GM19025 (cell line): ENCODE results near the gene RABGAP1L.
"Not testable (repeated sequence)": the region's sequence is repeated elsewhere in the genome, so short reads cannot be mapped to it uniquely, and the experiment has no call there.

Experiments used
- ATAC-seq: cut with Tn5 transposase; IDR thresholded peaks from one replicate; pipeline ENCODE4 v1.9.1; 2021; ENCODE audit warnings: mild to moderate bottlenecking, low read depth, moderate library complexity; ENCODE audit not compliant: unreplicated experiment

Gene RABGAP1L

DNA sequence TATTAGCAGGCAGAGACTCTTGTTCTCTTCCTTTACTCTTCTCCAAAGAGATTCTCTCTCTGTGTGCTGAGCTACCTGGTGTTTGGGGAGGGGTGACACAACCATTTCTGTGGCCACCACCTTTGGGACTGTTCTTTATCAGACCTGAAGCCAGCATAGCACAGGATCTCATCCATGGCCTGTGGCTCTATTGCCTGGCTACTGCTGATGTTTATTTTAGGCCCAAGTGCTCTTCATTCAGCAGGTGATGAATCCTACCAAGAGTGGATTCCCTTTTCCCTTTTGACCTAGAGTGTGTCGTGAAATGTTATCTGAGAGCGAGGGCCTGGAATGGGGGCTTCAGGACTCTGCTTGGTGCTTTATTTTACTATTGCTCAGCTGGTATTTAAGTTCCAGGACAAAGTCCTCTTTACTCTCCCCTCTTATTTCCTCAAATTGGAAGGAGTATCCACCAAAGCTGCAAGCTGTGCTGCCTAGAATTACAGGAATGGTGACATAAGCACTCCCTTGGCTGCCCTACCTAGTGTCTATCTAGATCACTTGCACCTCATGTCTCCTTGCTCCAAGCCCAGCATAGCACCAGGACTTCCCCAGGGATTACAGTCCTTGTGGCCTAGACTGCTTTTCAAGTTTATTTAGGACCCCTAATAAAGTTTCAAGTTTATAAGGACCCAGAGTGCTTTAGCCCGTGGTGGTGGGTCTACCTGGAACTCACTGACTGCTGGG is 193.7 kb downstream of the RABGAP1L start:
- no peak for ATAC-seq

DNA sequence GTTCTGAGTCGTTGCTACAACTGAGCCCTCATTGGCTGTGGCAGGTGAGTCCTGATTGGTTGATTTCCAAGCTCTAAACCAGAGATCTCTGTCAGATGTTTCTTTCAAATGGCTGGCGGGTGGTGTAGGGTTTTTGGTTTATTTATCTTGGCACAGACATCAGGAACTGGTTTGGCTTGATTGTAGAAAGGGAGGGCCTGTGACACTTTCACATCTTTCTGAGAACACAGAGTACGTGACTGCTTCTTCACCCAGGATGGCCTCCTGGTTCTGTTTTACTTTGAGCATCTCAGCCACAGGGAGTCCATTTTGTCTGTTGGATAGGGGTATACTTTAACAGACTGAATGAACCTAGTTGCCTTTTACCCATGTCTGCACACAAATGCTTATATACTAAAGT is 199.0 kb downstream of the RABGAP1L start:
- no peak for ATAC-seq

DNA sequence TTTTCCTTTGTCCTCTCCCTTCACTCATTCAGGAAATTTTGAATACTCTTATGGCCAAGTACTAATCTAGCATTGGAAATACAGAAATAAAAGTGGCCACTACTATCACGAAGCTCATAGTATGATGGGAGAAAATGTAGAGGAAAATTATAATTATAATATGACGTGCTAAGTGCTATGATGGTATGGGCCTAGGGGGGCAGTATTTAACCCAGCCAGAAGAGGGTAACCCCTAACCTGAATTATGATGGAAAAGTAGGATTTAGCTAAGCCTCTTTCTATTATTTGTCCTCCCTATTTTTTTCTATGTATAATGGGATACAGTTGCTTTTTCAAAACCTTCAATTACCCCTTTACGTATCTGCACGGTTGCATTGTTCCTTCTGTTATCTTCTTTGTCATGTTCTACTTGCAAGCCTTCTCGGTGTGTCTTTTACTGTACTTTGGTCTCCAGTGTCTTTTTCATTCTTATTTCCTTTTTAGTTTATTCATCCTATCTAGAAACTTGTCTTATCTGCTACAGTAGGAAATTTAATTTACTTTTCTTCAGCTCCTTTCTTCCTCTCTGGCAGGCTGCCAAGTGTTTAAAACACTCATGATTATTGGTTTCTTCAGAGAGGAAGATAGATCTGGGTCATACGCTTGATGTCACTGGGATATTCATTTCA is 199.6 kb downstream of the RABGAP1L start:
- no peak for ATAC-seq

DNA sequence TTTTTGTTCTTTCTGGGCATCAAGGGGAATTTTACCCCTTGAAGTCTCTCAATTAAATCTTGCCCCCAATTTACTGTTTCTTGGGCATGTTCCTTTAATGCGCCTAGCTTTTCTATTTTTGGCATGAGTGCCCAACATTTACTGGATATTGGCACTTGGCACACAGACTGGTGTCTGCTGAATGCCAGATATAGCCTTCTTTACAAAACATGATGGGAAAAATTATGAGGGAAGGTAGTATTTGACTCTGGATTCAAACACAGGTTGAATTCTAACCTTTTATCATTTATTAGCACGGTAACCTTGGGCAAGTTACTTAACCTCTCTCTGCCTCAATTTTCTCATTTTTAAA is 200.1 kb downstream of the RABGAP1L start:
- ATAC-seq, result no peak

DNA sequence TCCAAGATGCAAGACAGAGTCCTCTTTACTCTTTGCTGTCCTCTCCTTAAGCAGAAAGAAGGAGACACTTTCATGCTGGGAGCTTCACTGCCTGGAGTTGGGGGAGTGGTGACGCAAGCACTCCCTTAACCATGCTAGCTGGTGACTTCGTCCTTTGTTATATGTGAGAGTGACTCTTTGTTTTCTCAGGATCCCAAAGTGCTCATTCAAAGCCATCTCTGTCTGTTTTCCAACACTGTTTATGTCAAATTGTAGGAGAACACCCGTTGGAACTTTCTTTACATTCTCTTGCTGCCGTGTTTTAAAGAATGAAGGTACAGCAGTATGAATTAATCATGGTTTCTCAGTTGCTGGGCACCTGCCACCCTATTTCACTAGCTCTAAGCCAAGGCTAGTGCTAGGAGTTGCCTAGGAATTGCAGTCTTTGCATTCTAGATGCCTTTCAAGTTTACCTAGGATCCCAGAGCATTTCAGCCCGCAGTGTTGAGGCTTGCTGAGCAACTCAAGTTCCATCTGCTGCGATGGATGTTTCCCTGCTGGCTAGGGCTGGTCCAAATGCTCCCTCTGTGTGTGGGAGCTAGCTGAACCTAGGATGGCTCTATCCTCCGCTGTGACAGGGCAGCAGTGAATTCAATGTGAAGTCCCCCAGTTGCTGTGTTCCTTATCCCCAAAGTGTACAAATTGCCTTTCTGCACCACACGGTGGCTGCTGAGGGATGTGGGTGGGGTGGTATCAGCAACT is 205.8 kb downstream of the RABGAP1L start:
- ATAC-seq, result no peak

DNA sequence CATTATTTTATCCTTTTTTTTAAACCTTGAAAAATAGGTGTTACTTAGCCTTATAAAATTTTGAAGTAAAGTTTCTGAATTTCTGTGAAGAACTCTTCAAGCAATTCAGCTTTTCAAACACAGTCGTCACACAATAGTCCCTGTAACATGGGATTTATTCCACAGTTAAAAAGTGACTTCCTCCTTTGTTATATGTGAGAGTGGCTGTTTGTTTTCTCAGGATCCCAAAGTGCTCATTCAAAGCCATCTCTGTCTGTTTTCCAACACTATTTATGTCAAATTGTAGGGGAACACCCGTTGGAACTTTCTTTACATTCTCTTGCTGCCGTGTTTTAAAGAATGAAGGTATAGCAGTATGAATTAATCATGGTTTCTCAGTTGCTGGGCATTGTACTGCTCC is 207.6 kb downstream of the RABGAP1L start:
- no peak for ATAC-seq

DNA sequence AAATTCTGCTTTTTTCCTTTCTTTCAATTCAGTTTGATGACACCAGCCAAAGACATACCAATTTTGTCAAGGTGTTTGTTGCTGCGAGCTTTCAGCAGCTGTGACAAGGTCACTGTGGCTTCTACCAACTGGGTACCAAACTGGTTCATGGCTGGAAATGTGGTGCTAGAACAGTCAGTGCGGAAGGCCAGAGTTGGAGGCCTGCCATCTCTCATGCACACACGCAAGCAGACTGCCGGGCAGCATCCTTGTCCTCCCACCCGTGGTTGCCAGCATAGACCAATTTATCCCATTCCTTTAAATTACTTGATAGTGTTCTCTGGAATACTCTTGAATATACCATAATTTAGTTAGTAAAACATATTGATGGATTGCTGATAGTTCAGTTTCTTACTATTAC is 208.6 kb downstream of the RABGAP1L start:
- no peak for ATAC-seq

DNA sequence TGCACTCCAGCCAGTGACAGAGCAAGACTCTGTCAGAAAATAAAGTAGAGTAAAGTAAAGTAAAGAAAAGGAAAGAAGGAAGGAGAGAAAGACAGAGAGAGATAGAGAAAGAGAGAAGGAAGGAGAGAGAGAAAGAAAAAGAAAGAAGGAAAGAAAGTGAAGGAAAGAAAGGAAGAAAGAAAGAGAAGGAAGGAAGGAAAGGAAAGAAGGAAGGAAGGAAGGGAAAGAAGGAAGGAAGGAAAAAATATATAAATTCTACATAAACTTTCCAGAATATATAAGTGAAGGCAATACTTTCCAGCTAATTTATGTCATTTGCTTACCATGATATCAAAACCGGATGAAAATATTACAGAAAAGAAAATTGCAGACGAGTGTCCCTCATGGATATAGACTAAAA is 216.7 kb downstream of the RABGAP1L start:
- ATAC-seq, result no peak

DNA sequence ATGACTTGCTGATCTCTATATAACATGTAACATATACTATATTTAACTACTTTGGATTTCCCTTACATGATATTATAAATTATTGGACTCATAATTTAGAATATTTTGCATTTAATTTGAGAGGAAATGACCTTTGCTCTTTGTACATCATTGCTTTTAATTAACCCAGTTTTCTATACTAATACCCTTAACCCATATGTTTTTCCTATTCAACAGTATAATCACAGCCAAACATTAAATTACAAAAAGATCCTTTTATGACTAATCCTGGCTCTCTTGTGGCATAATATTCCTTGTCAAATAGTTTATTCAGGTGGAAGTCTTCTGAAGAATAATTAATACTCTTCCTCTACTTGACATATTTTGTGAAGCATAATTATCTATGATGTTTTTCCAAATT is 232.4 kb downstream of the RABGAP1L start:
- no peak for ATAC-seq

DNA sequence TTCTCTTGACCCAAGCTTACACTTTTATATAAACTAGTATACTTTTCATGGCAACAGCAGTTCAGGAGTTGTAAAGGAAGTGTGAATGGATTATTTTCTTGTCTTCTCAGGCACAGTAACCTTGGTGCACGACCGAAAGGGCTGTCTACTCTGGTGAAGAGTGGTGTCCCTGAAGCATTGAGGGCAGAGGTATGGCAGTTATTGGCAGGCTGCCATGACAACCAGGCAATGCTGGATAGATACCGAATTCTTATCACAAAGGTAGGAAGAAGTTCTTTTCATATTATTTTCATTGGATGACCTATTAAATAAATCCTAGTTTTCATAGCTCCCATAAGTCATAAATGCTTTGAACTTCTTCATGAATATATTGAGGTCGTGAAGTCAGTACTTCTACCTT is 234.6 kb downstream of the RABGAP1L start:
- no peak for ATAC-seq

DNA sequence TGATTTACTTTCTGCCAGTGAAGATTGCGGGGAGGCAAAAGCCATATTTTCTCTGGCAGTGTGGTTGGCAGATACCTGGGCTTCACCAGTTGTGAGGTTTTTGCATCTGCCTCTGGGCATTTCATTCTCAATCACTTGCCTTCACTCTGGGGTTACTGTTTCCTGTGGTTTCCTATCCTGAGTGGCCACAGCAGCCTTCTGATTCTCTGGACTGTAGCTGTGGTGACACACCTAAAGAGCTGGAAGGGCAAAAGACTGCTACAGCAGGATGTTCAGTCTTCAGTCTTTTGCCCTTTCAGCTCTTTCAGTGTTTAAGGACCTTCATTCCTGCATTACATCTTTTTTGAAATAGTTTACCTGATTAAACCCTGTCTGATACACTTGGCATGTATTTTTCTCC is 237.9 kb downstream of the RABGAP1L start:
- no peak for ATAC-seq

DNA sequence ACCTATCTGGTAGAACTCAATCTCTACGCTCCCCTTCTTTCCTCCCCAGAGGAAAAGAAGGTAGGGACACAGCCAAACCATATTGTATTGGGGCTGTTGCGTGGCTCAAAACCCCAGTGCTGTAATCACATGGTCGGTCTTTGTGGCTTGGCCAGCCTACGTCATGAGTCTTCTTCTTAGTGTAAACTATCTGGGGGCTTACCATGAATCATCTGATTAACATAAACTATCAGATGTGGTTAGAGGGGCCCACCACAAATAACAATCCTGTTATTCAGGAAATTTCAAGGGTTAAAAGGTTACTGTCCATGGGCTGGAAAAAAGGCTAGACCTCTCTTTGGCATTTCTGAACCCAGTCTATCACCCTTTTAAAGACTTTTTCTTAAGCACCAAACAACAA is 238.9 kb downstream of the RABGAP1L start:
- ATAC-seq, result peak; percentile 63

DNA sequence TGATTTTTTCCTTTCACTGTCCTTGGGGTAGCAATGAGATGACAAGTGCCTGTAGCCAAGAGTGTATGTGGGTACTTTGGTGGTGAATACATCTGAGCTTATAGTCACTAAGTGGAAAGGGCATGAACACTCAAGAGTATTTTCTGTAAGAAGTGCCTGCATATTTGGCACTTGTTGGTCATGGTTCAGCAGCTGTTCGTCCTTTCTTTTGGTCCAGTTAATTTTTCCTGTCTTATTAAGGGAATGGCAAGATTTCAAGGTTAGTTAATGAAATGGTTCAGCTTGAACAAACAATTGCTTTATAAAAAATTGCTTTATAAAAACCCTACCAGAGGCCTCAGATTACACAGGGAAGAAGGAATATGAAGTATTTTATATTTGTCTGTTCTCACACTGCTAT is 239.9 kb downstream of the RABGAP1L start:
- ATAC-seq, result no peak

DNA sequence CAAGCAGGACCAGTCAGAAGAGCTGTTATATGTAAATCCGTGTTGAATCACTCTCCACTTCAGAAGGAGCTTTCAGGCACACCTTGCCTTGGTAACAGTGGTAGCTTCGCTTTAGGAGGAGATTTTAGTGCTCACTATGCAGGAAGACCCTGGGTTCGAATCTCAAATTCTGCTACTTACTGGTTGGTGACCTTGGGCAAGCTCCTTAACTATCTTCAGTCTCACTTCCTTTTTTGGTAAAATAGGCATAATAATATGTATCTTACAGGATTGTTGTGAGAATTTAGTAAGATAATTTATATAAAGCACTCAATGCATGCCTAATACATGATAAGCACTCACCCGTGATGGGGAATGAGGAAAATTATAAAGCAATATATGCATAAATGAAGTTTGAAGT is 241.8 kb downstream of the RABGAP1L start:
- ATAC-seq, result no peak

DNA sequence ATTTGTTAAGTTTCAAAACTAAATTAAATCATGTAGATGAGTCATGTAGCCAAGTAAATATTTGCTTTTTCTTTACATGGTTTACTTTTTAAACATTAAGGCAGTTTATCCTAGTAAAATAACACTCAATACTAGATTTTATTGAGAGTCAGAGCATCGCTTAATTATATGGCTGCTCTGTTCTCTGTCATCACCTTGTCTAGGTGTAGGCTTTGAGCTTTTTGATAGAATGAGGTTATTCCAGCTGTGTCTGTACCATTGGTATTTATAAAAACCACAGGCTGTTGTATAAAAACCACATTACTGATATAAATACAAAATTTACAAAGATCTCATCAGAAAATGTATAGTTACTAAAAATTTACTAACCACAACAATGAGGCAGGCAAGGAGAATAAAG is 245.9 kb downstream of the RABGAP1L start:
- no peak for ATAC-seq

DNA sequence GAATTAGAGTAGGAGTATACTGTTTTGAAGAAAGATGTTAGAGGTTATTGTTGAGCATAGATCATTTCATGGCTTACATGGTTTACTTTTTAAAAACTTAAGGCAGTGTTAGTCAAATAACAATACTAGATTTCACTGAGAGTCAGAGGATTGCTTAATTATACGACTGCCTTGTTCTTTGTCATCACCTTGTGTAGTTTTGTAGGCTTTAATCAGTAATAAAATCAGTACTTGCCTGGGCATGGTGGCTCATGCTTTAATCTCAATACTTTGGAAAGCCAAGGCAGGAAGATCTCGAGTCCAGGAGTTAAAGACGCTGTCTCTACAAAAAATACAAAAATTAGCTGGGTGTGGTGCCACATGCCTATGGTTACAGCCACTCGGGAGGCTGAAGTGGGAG is 247.1 kb downstream of the RABGAP1L start:
- ATAC-seq, result no peak

DNA sequence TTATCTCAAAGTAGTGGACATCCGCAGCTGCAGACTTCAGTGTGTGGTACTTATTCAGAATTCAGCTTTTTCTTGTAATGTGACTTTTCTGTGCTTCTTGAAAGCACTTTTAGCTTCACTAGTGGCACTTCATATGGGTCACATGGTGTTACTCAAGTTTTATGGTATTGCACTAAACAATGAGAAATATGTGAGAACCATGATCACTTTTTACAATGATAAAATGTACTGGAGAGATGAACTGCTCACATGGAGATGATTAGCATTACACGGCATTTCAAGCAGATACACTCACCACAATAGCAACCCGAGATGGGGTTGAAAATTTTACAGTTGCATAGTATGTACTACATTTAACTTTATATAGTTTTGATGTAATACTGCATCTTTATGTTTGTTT is 248.3 kb downstream of the RABGAP1L start:
- ATAC-seq, result no peak

DNA sequence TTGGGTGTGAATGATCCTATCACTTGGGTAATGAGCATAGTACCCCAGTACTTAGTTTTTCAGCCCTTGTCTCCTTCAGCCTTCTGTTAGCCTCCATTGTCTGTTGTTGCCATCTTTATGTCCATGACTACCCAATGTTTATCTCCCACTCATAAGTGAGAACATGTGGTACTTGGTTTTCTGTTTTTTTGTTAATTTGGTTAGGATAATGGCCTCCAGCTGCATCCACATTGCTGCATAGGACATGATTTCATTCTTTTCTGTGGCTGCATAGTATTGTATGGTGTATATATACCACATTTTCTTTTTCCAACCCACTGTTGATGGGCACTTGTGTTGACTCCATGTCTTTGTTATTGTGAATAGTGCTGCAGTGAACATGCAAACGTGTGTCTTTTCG is 248.8 kb downstream of the RABGAP1L start:
- no peak for ATAC-seq

DNA sequence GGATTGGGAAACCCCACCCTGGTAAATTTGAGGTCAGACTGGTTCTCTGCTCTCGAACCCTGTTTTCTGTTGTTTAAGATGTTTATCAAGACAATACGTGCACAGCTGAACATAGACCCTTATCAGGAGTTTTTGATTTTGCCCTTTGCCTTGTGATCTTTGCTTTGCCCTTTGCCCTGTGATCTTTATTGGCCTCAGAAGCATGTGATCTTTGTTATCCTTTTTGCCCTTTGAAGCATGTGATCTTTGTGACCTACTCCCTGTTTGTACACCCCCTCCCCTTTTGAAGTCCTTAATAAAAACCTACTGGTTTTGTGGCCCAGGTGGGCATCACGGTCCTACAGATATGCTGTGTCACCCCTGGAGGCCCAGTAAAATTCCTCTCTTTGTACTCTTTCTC is 250.5 kb downstream of the RABGAP1L start:
- not testable (repeated sequence) for ATAC-seq

DNA sequence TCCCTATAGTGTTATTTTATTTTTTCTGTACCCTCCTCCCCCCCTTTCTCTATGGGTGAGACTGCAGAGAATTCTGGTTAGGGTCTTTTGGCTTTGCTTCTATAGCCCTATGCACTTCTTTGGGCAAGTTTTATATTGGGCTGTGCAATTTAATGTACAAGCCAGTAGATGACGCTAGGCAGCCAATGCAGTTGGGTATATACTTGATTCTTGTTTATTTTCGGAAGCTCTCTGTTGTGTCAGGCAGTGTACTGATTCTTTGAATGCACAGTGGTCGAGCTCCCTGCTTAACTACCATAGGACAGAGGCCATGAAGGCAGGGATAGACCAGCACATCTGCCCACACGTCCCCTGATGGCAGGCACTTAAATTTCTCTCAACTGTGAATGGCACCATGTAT is 254.3 kb downstream of the RABGAP1L start:
- no peak for ATAC-seq

DNA sequence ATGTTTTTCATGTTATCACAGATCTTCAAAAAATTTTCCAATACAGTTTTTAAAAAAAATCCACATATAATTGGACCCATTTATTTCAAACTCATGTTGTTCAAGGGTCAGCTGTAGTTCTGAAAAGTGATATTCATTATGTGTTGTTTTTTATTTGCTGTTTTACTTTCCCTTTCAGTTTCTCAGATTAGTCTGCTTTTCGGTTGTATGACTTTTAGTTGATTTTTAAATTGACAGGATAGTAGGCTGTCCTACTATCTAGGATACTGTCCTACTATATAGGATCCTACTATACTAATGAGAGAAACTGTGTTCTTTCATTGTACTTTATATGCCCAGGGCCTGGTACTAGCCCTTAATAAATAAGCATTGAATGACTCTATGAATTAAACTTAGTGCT is 254.9 kb downstream of the RABGAP1L start:
- no peak for ATAC-seq

DNA sequence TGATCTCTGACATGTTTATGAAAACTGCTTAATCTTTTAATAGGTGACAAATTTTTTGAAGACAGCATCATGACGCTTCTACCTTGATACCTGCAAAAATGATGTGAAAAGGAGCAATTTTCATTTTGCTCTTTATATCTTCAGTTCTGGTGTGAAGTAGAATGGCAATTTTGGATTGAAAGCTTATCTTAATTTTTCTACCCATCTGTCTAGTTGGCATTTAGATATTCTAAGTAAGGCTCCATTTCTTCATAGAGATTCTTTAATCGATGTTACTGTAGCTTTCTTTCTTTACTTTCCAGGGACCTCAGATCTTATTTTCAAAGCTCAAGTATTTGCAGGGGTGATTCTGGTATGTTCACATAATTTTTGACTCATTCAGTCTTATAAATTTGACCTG is 256.2 kb downstream of the RABGAP1L start:
- no peak for ATAC-seq
